HUES6 (cell line): ENCODE results near the gene LARGE1.
A peak's percentile ranks its signal among the peaks of the same experiment; 100 is the strongest.

Source experiments
- H3K27ac ChIP-seq: 2 replicates; pipeline ENCODE4 v1.7.0; 2013; ENCODE audit warnings: low read depth, mild to moderate bottlenecking, low read length, inconsistent platforms
- H3K27me3 ChIP-seq: 2 replicates; pipeline ENCODE4 v1.6.1; 2013; ENCODE audit warnings: low read length; ENCODE audit not compliant: control insufficient read depth, insufficient read depth
- H3K36me3 ChIP-seq: 2 replicates; pipeline ENCODE4 v1.6.1; 2013; ENCODE audit warnings: low read length; ENCODE audit not compliant: control insufficient read depth, insufficient read depth
- H3K4me1 ChIP-seq: 2 replicates; pipeline ENCODE4 v1.6.1; 2013; ENCODE audit warnings: low read length; ENCODE audit not compliant: control insufficient read depth, insufficient read depth
- H3K4me3 ChIP-seq: 2 replicates; pipeline ENCODE4 v1.5.1; 2013; ENCODE audit warnings: low read depth, low read length
- H3K9ac ChIP-seq: one replicate; pipeline ENCODE4 v1.6.1; 2013; ENCODE audit warnings: mild to moderate bottlenecking, low read length
- H3K9me3 ChIP-seq: 2 replicates; pipeline ENCODE4 v1.6.1; 2013; ENCODE audit warnings: low read depth, low read length; ENCODE audit not compliant: control insufficient read depth, insufficient read depth

Gene LARGE1

DNA sequence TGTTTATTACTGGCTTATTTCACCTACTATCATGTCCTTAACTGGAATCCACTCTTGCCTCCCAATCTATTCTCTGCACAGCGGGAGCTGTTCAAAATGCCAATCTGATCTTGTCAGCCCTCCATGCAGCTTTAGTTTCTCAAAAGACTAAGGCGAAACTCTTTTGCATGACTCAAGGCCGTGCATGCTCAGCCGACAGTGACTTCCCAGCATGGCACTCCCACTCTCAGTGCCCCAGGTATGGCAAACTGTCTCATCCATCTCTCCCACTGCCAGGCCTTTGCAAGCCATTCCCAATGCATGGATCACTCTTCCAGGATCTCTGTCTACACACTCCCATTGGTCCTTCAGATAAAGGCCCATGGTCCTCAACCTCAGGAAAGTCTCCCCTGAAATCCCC is 245.9 kb downstream of the LARGE1 start:
- Histone ChIP-seq H3K27me3 (no peaks in the 10 kb centered on the region), H3K4me1 (peaks cover 11% of the 10 kb centered on the region), H3K4me3 (no peak overlapping the region), H3K27ac (no peak overlapping the region), H3K9ac (no peak overlapping the region), H3K36me3 (no peaks in the 10 kb centered on the region), H3K9me3 (no peaks in the 10 kb centered on the region)

DNA sequence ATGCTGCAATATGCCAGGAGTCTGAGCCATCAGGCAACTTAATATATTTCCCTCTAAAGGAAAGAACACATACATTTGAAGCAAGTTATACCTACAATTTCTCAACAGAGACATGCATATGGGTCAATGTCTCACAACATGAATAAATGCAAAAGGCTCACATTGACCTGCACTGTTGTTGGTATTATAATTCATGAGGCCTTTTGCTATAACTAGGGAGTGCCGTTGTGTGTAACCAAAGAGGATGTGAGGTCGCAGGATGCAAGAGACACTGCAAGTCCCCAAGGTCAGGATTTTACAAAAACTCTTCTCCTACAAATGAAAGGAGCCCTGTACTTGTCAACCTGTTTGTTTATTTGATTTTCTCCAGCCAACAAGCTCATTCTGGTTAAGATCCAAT is 250.5 kb downstream of the LARGE1 start:
- no peak overlapping the region for H3K4me3 ChIP-seq
- H3K27me3 ChIP-seq, result no peaks in the 10 kb centered on the region
- no peaks in the 10 kb centered on the region for H3K9me3 ChIP-seq
- peaks cover 47% of the 10 kb centered on the region for H3K4me1 ChIP-seq
- H3K36me3 ChIP-seq, result no peaks in the 10 kb centered on the region
- no peak overlapping the region for H3K9ac ChIP-seq
- no peak overlapping the region for H3K27ac ChIP-seq

DNA sequence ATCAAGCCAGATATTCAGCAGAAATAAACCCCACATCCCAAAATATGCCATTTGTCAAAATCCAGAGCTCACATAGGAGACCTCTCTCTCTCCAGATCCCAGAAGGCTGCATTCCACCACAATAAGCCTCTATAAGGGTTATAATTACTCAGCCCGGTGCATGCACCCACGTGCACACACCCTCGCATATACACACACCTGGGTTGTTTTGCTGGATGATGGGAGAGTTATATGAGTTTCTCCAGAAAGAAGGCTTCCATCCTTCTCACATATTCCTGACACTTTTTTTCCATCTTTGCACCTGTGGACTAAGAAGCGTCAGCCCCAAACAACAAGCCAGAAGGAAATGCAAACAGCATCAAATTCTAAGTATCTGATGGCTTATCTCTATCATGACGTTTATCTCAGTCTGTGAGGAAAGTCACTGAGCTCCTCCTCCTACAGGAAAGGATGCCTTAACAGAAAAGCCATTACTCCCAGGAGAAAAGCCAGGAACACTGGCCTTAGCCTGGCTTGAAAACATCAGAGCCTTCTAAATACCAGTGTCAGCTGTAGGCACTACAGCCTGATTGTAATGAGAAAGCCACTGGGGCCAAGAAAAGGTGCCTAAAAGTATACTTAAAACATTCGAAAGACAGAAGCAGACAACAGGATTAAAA is 253.2 kb downstream of the LARGE1 start:
- H3K36me3 ChIP-seq, result no peaks in the 10 kb centered on the region

DNA sequence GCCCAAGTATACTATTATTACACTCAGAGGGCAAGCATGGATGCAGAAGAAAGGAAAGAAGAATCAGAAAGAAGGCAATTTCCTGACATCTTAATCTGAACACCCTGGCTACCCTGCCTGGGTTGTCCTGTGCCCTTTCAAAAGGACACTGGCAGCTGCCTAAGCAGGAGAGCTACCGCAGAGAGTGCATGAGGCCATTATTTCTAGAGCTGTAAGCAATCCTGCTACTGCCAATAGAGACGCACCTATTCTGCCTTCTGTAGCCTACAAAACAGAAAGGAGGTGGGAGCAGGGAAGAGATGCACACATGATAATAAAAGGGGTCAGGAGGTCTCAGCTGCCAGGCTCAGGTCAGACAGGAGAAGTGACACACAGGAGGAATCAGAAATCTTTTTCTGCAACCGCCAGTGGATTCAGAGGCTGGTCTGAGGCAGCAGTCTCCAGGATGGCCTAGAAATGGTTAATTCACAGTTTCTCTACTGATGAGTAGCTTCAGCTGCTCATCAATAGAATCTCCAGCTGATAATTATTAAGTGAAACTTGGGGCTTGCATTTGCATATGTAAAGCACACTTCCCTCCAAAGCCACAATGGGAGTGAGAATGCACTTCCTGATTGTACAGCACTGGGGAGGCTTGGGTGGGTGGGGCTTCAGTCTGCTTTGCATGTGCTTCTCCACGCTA is 253.9 kb downstream of the LARGE1 start:
- H3K36me3 ChIP-seq, result no peaks in the 10 kb centered on the region
- H3K9me3 ChIP-seq, result no peaks in the 10 kb centered on the region
- H3K27me3 ChIP-seq, result no peaks in the 10 kb centered on the region
- H3K9ac ChIP-seq, result no peak overlapping the region
- peaks cover 43% of the 10 kb centered on the region for H3K4me1 ChIP-seq
- no peak overlapping the region for H3K27ac ChIP-seq
- H3K4me3 ChIP-seq, result 0 out of 2 replicates have a peak overlapping the region, but pooled peaks have one; percentile 4

More for the DNA sequence above, 253.2 kb downstream of the LARGE1 start:
- Histone ChIP-seq H3K9me3 (no peaks in the 10 kb centered on the region), H3K4me3 (no peak overlapping the region), H3K27ac (no peak overlapping the region), H3K27me3 (no peaks in the 10 kb centered on the region), H3K4me1 (peaks cover 43% of the 10 kb centered on the region), H3K9ac (no peak overlapping the region)

DNA sequence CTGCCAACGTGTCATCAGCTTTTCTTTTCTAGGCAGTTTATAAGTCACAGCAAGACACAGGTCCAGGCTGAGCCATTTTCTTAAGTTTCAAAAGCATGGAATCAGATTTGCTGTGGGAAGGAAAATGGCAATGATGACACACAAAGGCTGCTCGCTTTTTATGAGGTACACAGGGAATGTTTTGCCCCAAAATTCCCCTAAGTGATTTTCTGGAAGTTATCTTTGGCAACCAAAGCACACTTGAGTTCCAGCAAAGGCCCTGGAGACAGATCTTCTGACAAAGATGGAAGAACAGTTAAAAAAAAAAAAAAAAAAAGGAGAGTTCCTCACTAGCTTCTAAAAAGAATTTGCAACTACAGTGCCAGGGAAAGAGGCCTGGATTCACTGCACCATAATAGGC is 260.8 kb downstream of the LARGE1 start:
- Histone ChIP-seq H3K27me3 (no peaks in the 10 kb centered on the region), H3K9ac (no peak overlapping the region), H3K4me1 (peaks cover 7% of the 10 kb centered on the region), H3K27ac (no peak overlapping the region), H3K36me3 (no peaks in the 10 kb centered on the region), H3K9me3 (peaks cover 8% of the 10 kb centered on the region), H3K4me3 (no peak overlapping the region)

DNA sequence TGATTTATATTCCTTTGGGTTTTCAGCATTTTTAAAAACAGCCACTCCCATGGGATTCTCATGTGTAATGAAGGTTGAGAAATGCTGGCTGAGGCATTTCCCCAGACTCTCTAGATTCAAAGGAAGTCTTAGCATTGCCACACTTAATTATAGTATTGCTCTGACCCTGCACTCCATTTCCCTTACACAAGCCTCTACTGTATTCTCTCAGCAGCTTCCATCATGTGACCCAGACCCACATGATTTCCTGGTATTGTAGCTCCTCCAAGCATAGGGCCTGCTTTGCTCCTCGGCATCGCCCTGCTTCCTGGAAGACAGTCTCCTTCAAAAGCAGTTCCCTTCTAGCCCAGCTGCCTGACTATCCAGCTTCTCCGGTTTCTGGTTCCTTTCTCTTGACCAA is 261.5 kb downstream of the LARGE1 start:
- Histone ChIP-seq H3K27ac (no peak overlapping the region), H3K27me3 (no peaks in the 10 kb centered on the region), H3K36me3 (no peaks in the 10 kb centered on the region), H3K4me3 (no peak overlapping the region), H3K9ac (no peak overlapping the region), H3K4me1 (peaks cover 13% of the 10 kb centered on the region), H3K9me3 (peaks cover 8% of the 10 kb centered on the region)

DNA sequence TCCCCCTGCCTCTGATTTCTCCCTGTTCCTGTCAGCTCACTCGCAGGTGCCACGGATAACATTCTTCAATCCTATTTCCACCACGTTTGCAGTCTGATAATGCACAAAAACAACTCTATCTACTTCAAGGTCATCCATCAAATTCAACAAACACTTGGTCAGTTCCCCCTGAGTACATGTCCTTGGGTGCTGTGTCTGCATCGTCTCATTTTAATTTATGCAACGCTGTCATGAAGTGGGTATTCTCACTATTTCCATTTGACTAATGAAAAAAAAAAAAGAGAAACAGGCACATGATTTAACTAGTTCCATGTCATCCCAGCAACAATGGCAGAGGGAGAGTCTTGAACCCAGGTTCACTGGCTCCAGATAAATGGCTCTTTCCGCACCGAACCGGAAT is 262.6 kb downstream of the LARGE1 start:
- no peak overlapping the region for H3K9ac ChIP-seq
- H3K27ac ChIP-seq, result no peak overlapping the region
- peaks cover 21% of the 10 kb centered on the region for H3K4me1 ChIP-seq
- no peaks in the 10 kb centered on the region for H3K27me3 ChIP-seq
- no peaks in the 10 kb centered on the region for H3K36me3 ChIP-seq
- H3K9me3 ChIP-seq, result peaks cover 8% of the 10 kb centered on the region
- H3K4me3 ChIP-seq, result no peak overlapping the region

DNA sequence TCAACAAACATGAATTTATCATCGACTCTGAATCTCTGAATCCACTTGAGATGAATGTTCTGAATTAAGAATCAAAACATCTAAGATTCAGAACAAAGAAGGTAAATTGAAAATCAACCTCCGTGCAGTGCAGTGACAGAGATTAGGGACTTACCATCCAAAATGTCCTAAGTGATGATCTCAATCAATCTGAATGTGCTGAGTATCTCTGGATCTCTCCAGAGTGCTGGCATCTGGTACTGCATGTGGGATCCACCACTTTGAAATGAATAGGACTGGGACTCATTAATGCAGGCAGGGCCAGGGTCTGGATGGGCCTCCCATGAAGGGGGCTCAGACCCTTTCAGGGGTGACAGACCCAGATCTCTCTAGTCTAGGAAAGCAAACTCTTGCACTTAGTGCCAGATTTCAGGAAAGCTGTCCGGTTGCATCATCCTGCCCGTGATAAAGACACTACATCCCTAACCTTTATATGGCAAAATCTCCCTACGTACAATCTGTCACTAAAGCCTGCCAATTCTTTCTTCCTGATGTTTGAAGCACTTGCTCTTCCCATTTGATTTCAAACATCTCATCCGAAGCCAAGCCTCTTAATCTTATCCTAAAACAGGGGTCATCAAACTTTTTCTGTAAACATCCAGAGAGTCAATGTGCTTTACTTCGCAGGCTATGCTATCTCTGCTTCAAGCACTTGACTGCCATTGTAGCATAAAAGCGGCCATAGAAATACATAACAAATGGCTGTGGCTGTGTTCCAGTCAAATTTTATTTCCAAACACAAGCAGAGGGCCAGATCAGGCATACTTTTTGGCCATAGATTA is 263.3 kb downstream of the LARGE1 start:
- no peaks in the 10 kb centered on the region for H3K27me3 ChIP-seq
- no peaks in the 10 kb centered on the region for H3K36me3 ChIP-seq
- H3K9ac ChIP-seq, result no peak overlapping the region
- H3K4me3 ChIP-seq, result no peak overlapping the region
- peaks cover 8% of the 10 kb centered on the region for H3K9me3 ChIP-seq
- no peak overlapping the region for H3K27ac ChIP-seq
- peaks cover 21% of the 10 kb centered on the region for H3K4me1 ChIP-seq

DNA sequence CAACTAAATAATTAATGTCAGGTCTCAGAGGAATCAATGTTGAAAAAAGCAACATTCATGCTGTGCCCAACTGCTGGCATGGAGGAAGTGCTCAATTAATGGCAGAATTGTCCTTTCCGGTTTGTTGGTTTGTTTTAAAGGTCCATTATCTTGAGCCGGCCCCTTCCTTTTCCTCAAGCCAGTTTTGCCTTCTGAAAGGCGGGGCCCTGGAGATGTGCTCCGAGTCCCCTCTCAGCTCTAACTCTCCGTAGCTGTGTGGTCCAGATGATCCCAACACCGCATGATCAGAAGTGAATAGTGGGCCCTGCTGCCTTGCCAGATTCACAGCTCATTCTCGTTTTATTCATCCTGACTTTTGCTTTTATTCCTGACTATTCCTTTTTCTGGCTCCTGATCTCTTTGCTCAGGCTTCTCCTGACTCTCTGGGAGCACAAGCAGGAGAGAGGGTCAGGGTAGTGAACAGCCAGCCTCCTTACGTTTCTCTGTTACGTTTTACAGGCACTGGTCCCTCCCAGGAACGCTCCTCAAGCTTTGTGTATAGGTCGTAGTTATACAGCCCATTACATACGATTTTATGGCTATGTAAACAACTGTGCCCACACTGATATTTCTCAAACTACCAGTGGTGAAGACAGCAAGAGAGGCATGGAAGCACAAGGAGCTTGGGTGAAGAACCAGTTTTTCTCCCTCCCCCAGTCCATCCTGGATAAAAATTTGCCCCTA is 265.9 kb downstream of the LARGE1 start:
- peaks cover 8% of the 10 kb centered on the region for H3K9me3 ChIP-seq
- no peak overlapping the region for H3K4me3 ChIP-seq
- H3K27ac ChIP-seq, result no peak overlapping the region
- H3K36me3 ChIP-seq, result peaks cover 7% of the 10 kb centered on the region; the same call in 1 of the 2 replicates
- peaks cover 18% of the 10 kb centered on the region for H3K4me1 ChIP-seq
- no peak overlapping the region for H3K9ac ChIP-seq
- H3K27me3 ChIP-seq, result no peaks in the 10 kb centered on the region

DNA sequence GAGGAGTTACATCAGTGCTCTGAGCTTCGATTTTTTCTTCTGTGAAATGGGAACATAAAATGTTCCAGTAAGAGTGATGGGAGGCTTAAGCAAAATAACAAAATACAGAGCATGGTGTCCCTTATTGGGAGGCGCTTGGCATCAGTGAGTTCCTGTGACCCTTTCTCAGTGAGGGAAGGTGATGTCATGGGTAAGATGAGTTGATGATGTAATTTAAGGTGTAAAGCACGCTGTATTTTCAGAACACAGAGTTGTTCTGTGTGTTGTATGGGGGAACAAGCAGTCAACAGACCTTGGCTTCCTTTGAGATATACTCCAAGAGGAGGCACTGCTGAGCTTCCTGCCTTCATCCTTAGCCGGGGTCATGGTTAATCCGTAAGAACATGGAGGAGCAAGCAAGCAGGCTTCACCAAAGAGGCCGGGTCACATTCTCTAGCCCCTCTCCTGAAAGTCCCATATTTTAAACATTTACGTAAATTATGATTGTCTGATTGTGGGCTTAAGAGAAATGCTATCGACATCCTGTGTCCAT is 266.7 kb downstream of the LARGE1 start:
- Histone ChIP-seq H3K4me1 (peaks cover 18% of the 10 kb centered on the region), H3K27me3 (no peaks in the 10 kb centered on the region), H3K36me3 (peaks cover 7% of the 10 kb centered on the region; the same call in 1 of the 2 replicates), H3K27ac (no peak overlapping the region), H3K4me3 (no peak overlapping the region), H3K9me3 (peaks cover 8% of the 10 kb centered on the region), H3K9ac (no peak overlapping the region)
